Progenitor cell of endocrine pancreas (in vitro differentiated cells): Measurements from ENCODE around the gene CASP6. TPM values are rescaled to one million over a fixed set of nuclear protein-coding genes. Genes with fewer than 3 reads are reported as not detected.

ENCODE experiments used
- DNase-seq: peaks from one replicate; pipeline ENCODE4 v3.0.0; 2021; ENCODE audit warnings: low spot score; ENCODE audit not compliant: unreplicated experiment
- H3K27ac Mint-ChIP-seq: 2 replicates; pipeline ENCODE4 v1.8.0; 2021; ENCODE audit warnings: mild to moderate bottlenecking, moderate library complexity, mixed read lengths
- H3K27me3 Mint-ChIP-seq: 2 replicates; pipeline ENCODE4 v1.8.0; 2021; ENCODE audit warnings: mixed read lengths
- H3K36me3 Mint-ChIP-seq: 2 replicates; pipeline ENCODE4 v1.8.0; 2022; ENCODE audit warnings: mixed read lengths; ENCODE audit not compliant: insufficient read depth
- H3K4me1 Mint-ChIP-seq: 2 replicates; pipeline ENCODE4 v1.8.0; 2021; ENCODE audit warnings: low read depth, mixed read lengths
- H3K4me3 Mint-ChIP-seq: 2 replicates; pipeline ENCODE4 v1.8.0; 2021; ENCODE audit warnings: low read depth, mild to moderate bottlenecking, moderate library complexity, mixed read lengths
- H3K9me3 Mint-ChIP-seq: 2 replicates; pipeline ENCODE4 v1.8.0; 2021; ENCODE audit warnings: low read depth, mixed read lengths
- total RNA-seq: library from RNA; stranded (reverse); gene quantifications from 2 replicates; pipeline ENCODE4 v1.2.1, GENCODE V29; 2021
- TF ChIP-seq, protein P1 (sequence below): fragments of 200-600 bp; sonication (generic); IDR thresholded peaks from one replicate; pipeline ENCODE4 v1.5.0; 2021; ENCODE audit warnings: antibody characterized with exemption, mild to moderate bottlenecking; ENCODE audit not compliant: unreplicated experiment

The CASP6 gene
- total RNA-seq, 1 donor from 2014 or later = 61.0 TPM

DNA sequence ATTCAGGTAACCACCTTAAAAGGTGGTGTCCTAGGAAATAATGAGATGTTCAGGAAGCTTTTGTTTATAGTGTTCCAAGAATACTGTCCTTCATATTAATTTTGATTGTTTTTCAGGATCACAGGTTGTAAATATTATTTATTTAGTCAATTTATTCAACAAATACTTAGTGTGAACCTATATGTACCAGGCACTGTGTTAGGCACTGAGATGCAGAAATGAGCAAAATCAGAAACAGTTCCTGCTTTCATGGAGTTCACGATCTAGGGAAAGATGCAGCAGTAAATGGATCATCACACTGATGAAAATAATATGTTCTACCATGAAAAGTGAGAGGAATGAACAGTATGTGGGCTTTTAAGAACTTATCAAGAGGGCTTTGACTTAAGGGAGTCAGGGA, 44.9 kb upstream of the CASP6 start:
- Mint-ChIP-seq H3K4me3 (no peak overlapping the region), H3K27ac (no peak overlapping the region), H3K36me3 (no peaks in the 10 kb centered on the region), H3K9me3 (no peaks in the 10 kb centered on the region), H3K27me3 (no peaks in the 10 kb centered on the region), H3K4me1 (peaks cover 2% of the 10 kb centered on the region)
- DNase-seq = no peak
- TF ChIP-seq, protein P1, sequence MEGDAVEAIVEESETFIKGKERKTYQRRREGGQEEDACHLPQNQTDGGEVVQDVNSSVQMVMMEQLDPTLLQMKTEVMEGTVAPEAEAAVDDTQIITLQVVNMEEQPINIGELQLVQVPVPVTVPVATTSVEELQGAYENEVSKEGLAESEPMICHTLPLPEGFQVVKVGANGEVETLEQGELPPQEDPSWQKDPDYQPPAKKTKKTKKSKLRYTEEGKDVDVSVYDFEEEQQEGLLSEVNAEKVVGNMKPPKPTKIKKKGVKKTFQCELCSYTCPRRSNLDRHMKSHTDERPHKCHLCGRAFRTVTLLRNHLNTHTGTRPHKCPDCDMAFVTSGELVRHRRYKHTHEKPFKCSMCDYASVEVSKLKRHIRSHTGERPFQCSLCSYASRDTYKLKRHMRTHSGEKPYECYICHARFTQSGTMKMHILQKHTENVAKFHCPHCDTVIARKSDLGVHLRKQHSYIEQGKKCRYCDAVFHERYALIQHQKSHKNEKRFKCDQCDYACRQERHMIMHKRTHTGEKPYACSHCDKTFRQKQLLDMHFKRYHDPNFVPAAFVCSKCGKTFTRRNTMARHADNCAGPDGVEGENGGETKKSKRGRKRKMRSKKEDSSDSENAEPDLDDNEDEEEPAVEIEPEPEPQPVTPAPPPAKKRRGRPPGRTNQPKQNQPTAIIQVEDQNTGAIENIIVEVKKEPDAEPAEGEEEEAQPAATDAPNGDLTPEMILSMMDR = no peak

- Mint-ChIP-seq H3K9me3 (no peaks in the 10 kb centered on the region), H3K4me3 (no peak overlapping the region), H3K36me3 (no peaks in the 10 kb centered on the region), H3K27ac (no peak overlapping the region), H3K4me1 (peaks cover 4% of the 10 kb centered on the region), H3K27me3 (no peaks in the 10 kb centered on the region)
- DNase-seq = no peak
- TF ChIP-seq, protein P1 = no peak
These were observed 43.5 kb upstream of the CASP6 start for GRCh38 chr4:109746728-109747127.

DNA sequence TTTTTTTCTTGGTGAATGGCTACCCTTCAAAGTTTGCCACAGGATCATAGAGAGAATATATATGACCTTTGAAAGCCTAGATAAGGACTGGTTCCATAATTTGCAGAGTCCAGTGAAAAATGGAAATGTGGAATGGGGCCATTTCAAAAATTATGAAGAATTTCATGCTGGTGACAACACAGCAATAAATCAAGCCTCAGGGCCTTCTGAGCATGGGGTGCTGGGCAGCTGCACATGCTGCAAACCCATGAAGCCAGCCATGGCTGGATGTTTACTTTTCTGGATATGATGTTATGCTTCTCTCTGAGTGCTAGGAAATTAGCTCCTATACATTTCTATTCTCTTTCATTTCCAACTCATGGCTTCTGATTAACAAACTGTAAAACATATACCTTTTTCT, 42.6 kb upstream of the CASP6 start:
- no peaks in the 10 kb centered on the region for H3K36me3 Mint-ChIP-seq
- no peak for DNase-seq
- no peak overlapping the region for H3K27ac Mint-ChIP-seq
- TF ChIP-seq, protein P1 = no peak
- peaks cover 4% of the 10 kb centered on the region for H3K4me1 Mint-ChIP-seq
- H3K9me3 Mint-ChIP-seq = no peaks in the 10 kb centered on the region
- H3K27me3 Mint-ChIP-seq = no peaks in the 10 kb centered on the region
- no peak overlapping the region for H3K4me3 Mint-ChIP-seq

- Mint-ChIP-seq H3K4me3 (no peak overlapping the region), H3K27ac (no peak overlapping the region), H3K4me1 (peaks cover 2% of the 10 kb centered on the region), H3K27me3 (peaks cover 3% of the 10 kb centered on the region), H3K36me3 (no peaks in the 10 kb centered on the region), H3K9me3 (no peaks in the 10 kb centered on the region)
- DNase-seq = no peak
- TF ChIP-seq, protein P1 = no peak
These were observed 36.3 kb upstream of the CASP6 start for GRCh38 chr4:109739547-109739946.

- TF ChIP-seq, protein P1 = no peak
- Mint-ChIP-seq H3K4me3 (no peak overlapping the region), H3K36me3 (no peaks in the 10 kb centered on the region), H3K4me1 (peaks cover 2% of the 10 kb centered on the region), H3K27ac (no peak overlapping the region), H3K27me3 (peaks cover 4% of the 10 kb centered on the region), H3K9me3 (no peaks in the 10 kb centered on the region)
- no peak for DNase-seq
These were observed 35.0 kb upstream of the CASP6 start for GRCh38 chr4:109738104-109738872.
